Testis (tissue), 2 donors: ENCODE results near the gene TECPR2.

Experiments
- POLR2A ChIP-seq: fragments of 450-650 bp; IDR thresholded peaks from one replicate; pipeline ENCODE4 v1.6.1; 2017; ENCODE audit warnings: antibody characterized with exemption, mild to moderate bottlenecking, moderate library complexity
- TF ChIP-seq, protein P1 (sequence below), 3 experiments: fragments of 450-650 bp in 2 of 3; fragments of 200-600 bp in 1 of 3; sonication (generic) in 1 of 3; IDR thresholded peaks; one replicate each; pipeline ENCODE4 v1.5.1; 2016 to 2019; ENCODE audit warnings: antibody characterized with exemption in 3 of 3, mild to moderate bottlenecking in 2 of 3, moderate library complexity in 1 of 3

DNA sequence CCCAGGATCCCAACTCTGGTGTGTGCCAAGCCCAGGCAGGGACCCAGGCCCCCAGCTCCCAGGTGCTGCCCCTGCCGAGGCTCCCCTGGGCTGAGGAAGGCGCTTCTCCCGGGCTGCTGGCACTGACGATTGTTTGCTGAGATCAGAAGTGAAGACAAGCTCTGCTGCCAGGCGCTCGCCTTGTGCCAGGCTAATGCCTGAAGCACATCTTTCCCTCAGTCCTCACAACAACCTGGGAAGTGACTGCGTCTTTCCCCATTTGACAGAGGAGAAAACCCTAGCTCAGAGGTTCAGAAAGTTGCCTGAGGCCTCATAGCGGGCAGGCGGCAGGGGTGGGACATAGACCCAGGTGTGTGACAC lies 110.0 kb downstream of the TECPR2 start:
- TF ChIP-seq POLR2A, result no peak
- TF ChIP-seq, protein P1, sequence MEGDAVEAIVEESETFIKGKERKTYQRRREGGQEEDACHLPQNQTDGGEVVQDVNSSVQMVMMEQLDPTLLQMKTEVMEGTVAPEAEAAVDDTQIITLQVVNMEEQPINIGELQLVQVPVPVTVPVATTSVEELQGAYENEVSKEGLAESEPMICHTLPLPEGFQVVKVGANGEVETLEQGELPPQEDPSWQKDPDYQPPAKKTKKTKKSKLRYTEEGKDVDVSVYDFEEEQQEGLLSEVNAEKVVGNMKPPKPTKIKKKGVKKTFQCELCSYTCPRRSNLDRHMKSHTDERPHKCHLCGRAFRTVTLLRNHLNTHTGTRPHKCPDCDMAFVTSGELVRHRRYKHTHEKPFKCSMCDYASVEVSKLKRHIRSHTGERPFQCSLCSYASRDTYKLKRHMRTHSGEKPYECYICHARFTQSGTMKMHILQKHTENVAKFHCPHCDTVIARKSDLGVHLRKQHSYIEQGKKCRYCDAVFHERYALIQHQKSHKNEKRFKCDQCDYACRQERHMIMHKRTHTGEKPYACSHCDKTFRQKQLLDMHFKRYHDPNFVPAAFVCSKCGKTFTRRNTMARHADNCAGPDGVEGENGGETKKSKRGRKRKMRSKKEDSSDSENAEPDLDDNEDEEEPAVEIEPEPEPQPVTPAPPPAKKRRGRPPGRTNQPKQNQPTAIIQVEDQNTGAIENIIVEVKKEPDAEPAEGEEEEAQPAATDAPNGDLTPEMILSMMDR (IDR thresholded peaks at IDR 0.05), result no peak
